Right lobe of liver (tissue), 6 donors: ENCODE results near the gene BNIP2. TPM values are rescaled to one million over a fixed set of nuclear protein-coding genes. Genes with fewer than 3 reads are reported as not detected.
A peak's percentile ranks its signal among the peaks of the same experiment; 100 is the strongest.
"Not testable (repeated sequence)": the region's sequence is repeated elsewhere in the genome, so short reads cannot be mapped to it uniquely, and the experiment has no call there.

Experiments used
- ATAC-seq, 4 donors: fragments of 200-7000 bp; cut with Tn5 transposase; one replicate each; pipeline ENCODE4 v1.9.1; 2020; ENCODE audit warnings: mild to moderate bottlenecking in 4 of 4, moderate library complexity in 4 of 4
- DNase-seq, 3 donors: peaks; one replicate each; pipeline ENCODE4 v3.0.0-alpha.2; 2020
- H3K27ac ChIP-seq, 3 donors: fragments of 200-600 bp; one replicate each; pipeline ENCODE4 v1.8.0; 2022
- H3K27me3 ChIP-seq, 2 donors: fragments of 200-600 bp; one replicate each; pipeline ENCODE4 v1.8.0; 2022
- H3K36me3 ChIP-seq, 4 donors: fragments of 200-600 bp; sonication (generic) in 1 of 4; one replicate each; pipeline versions ENCODE4 v1.5.1 to v1.8.0; 2017 to 2022; ENCODE audit warnings: control low read depth in 1 of 4
- H3K4me1 ChIP-seq, 4 donors: fragments of 200-600 bp; sonication (generic) in 1 of 4; one replicate each; pipeline versions ENCODE4 v1.5.1 to v1.8.0; 2017 to 2022; ENCODE audit warnings: control low read depth in 1 of 4
- H3K4me3 ChIP-seq, 3 donors: fragments of 200-600 bp; one replicate each; pipeline ENCODE4 v1.8.0; 2022
- H3K9me3 ChIP-seq, 4 donors: fragments of 200-600 bp; sonication (generic) in 1 of 4; one replicate each; pipeline versions ENCODE4 v1.5.1 to v1.8.0; 2017 to 2022; ENCODE audit warnings: control low read depth in 1 of 4
- POLR2A ChIP-seq: fragments of 450-650 bp; IDR thresholded peaks from one replicate; pipeline ENCODE4 v1.6.1; 2017; ENCODE audit warnings: antibody characterized with exemption, mild to moderate bottlenecking
- WGBS: methylation state at CpG from one replicate; pipeline ENCODE4 v1.1.6; 2018; ENCODE audit warnings: low coverage, low lambda C conversion rate; ENCODE audit not compliant: insufficient coverage; ENCODE audit errors: missing lambda C conversion rate; 5-methylcytosine and 5-hydroxymethylcytosine counted together
- intact Hi-C, 2 donors: fragments of 100-400 bp; cut with DNase I; formaldehyde crosslinking; loops; one replicate each; pipeline versions ENCODE4 v1.11.2 to v1.14.1; 2022
- total RNA-seq, 6 experiments: library from RNA; depleted of rRNA in 2 of 6; stranded (reverse); fragments of >200 nt in 2 of 6; fragmentation: NEBNext Ultra II Directional in 3 of 6; extraction: Animal tissue kit (Norgen Biotek cat#: 25700) in 3 of 6; gene quantifications; one replicate each; pipeline versions ENCODE4 v1.1.0 to v1.2.4, GENCODE V29; 2016 to 2023
- TF ChIP-seq, protein P1 (sequence below), 4 donors: fragments of 200-600 bp in 3 of 4; fragments of 450-650 bp in 1 of 4; IDR thresholded peaks; one replicate each; pipeline versions ENCODE4 v1.5.1 to v1.8.0; 2016 to 2022; ENCODE audit warnings: antibody characterized with exemption in 4 of 4, mild to moderate bottlenecking in 2 of 4
- donor health status: DM: no; HTN: yes; CAD: no.
- donor health status: DM: no; HTN: no; CAD: no.
- donor health status: DM: no; HTN: no; CAD: no.
- donor health status: DM: no; HTN: yes; CAD: no.
- donor health status: DM: no; HTN: yes; CAD: no.

The BNIP2 gene
- total RNA-seq, 6 experiments from 2014 or later: 23.7 to 54.0 (median 41.0) TPM

DNA sequence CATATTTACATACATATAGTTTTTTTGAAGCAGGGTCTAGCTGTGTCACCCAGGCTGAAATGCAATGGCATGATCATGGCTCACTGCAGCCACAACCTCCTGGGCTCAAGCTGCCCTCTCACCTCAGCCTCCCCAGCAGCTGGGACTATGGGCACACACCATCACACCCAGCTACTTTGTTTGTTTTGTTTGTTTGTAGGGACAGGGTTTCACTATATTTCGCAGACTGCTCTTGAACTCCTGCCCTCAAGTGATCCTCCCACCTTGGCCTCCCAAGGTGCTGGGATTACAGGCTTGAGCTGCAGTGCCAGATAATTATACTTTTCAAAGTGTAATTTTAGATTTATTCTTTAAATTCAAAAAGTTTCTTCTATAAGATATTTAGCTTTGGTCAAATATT is 42.0 kb downstream of the BNIP2 start:
- H3K27me3 ChIP-seq: no peaks in the 10 kb centered on the region
- H3K36me3 ChIP-seq: peaks cover 0 to 39% (median 7%) of the 10 kb centered on the region in 4 donors
- DNase-seq (no peak), ATAC-seq (no peak)
- H3K9me3 ChIP-seq: no peaks in the 10 kb centered on the region
- H3K27ac ChIP-seq: no peak overlapping the region
- H3K4me1 ChIP-seq: no peaks in the 10 kb centered on the region
- H3K4me3 ChIP-seq: no peak overlapping the region
- intact Hi-C loops: no loop called here
- TF ChIP-seq, protein P1, sequence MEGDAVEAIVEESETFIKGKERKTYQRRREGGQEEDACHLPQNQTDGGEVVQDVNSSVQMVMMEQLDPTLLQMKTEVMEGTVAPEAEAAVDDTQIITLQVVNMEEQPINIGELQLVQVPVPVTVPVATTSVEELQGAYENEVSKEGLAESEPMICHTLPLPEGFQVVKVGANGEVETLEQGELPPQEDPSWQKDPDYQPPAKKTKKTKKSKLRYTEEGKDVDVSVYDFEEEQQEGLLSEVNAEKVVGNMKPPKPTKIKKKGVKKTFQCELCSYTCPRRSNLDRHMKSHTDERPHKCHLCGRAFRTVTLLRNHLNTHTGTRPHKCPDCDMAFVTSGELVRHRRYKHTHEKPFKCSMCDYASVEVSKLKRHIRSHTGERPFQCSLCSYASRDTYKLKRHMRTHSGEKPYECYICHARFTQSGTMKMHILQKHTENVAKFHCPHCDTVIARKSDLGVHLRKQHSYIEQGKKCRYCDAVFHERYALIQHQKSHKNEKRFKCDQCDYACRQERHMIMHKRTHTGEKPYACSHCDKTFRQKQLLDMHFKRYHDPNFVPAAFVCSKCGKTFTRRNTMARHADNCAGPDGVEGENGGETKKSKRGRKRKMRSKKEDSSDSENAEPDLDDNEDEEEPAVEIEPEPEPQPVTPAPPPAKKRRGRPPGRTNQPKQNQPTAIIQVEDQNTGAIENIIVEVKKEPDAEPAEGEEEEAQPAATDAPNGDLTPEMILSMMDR (IDR thresholded peaks at IDR 0.05): no peak
- no peak for TF ChIP-seq POLR2A
- WGBS: 33% methylated on average over 1 of the region's 1 CpG

DNA sequence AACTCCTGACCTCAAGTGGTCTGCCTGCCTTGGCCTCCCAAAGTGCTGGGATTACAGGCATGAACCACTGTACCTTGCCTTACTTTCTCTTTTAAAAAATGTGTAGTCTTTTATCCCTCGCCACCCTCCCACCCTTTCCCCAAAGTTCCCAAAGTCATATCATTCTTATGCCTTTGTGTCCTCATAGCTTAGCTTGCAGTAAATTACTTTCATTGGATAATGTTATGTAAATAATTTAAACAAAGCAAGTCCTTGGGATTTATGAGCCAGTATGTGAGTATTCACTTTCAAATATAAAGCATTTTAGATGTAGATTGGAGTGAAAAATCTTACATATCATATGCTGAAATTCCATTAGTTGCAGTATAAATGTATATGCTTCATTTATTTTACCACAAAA is 42.8 kb downstream of the BNIP2 start:
- Histone ChIP-seq H3K4me3 (no peak overlapping the region), H3K27me3 (no peaks in the 10 kb centered on the region), H3K9me3 (no peaks in the 10 kb centered on the region), H3K27ac (no peak overlapping the region), H3K36me3 (peaks cover 0 to 38% (median 5%) of the 10 kb centered on the region in 4 donors), H3K4me1 (no peaks in the 10 kb centered on the region)
- TF ChIP-seq, protein P1 (IDR thresholded peaks at IDR 0.05): no peak
- no peak for TF ChIP-seq POLR2A
- intact Hi-C loops: no loop called here
- DNase-seq: no peak
- ATAC-seq: no peak
- WGBS: 93% methylated on average over 1 of the region's 1 CpG

DNA sequence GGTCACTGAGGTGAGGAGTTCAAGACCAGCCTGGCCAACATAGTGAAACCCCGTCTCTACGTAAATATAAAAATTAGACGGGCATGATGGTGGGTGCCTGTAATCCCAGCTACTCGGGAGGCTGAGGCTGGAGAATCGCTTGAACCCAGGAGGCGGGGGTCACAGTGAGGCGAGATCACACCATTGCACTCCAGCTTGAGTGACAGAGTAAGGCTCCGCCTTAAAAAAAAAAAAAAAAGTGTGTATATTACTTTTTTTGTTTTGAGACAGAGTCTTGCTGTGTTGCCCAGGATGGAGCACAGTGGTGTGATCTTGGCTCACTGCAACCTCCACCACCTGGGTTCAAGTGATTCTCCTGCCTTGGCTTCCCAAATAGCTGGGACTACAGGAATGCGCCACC is 43.3 kb downstream of the BNIP2 start:
- WGBS: 96% methylated on average over 5 of the region's 9 CpGs
- peaks cover 0 to 38% (median 4%) of the 10 kb centered on the region in 4 donors for H3K36me3 ChIP-seq
- H3K27me3 ChIP-seq, H3K27ac ChIP-seq, H3K4me1 ChIP-seq, H3K9me3 ChIP-seq, ATAC-seq, DNase-seq, intact Hi-C loops, H3K4me3 ChIP-seq: not testable (repeated sequence)

DNA sequence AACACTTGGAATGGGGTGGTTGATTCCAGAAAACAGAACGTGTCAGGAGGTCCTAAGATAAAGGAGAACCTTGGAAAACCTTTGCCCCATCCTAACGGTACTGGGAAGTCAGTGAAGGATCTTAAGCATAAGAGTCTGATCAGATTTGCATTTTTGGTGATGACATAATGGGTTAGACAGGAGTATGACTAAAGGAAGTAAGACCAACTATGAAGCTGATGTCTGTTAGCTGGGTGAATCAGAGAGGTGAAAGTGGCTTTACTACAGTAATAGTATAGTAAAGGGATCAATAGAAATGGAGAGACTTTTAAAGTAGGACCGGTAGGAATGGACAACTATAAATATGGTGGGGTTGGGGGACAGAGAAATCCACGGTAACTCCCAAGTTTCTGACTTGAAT is 44.4 kb downstream of the BNIP2 start:
- H3K4me3 ChIP-seq: no peak overlapping the region
- intact Hi-C loops: no loop called here
- no peaks in the 10 kb centered on the region for H3K4me1 ChIP-seq
- no peak overlapping the region for H3K27ac ChIP-seq
- no peak for TF ChIP-seq POLR2A
- TF ChIP-seq, protein P1 (IDR thresholded peaks at IDR 0.05): no peak
- 77% methylated on average over 3 of the region's 4 CpGs for WGBS
- DNase-seq: no peak
- peaks cover 0 to 35% (median 7%) of the 10 kb centered on the region in 4 donors for H3K36me3 ChIP-seq
- H3K27me3 ChIP-seq: no peaks in the 10 kb centered on the region
- no peaks in the 10 kb centered on the region for H3K9me3 ChIP-seq
- ATAC-seq: no peak

DNA sequence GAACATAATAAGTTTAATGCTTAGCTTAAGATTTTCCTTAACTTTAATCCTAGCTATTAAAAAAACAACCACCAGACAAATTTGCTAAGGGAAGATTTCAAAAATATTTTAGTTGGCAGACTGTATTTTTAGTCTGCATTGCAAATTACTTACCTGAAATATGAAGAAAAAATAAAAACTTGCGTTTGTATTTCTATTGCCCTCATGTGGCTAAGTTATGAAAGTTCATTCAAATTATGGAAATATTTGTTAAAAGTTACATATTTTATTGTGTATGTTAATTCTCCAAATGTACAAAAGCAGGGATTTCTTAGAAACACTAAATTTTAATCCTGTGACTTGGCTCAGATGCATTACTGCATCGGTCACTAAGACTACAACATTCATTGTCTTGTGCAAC is 46.8 kb downstream of the BNIP2 start:
- Histone ChIP-seq H3K36me3 (peaks cover 0 to 42% (median 6%) of the 10 kb centered on the region in 4 donors), H3K27ac (no peak overlapping the region)

DNA sequence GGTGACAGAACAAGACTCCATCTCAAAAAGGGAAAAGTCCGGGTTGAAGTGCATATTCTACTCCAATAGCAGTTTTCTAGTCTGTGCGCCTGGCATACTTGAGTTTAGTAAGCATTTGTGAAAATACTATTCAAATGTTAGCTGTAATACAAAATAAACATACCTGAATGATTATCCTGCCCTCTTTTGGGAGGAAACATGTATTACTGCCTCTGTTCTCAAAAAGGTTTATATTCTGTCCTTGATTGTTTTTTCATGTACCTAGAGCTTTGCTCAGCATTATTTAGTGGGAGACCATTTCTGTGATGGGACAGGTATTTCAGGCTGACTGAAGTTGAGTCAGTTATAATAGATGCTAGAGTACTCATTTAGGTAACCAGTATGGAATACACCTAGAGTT is 51.6 kb downstream of the BNIP2 start:
- H3K27ac ChIP-seq, H3K9me3 ChIP-seq, H3K4me1 ChIP-seq, H3K27me3 ChIP-seq, ATAC-seq, DNase-seq, H3K4me3 ChIP-seq, intact Hi-C loops: not testable (repeated sequence)
- WGBS: 92% methylated on average over 2 of the region's 2 CpGs
- H3K36me3 ChIP-seq: peaks cover 0 to 30% (median 4%) of the 10 kb centered on the region in 4 donors

More for the DNA sequence above, 46.8 kb downstream of the BNIP2 start:
- no peak overlapping the region for H3K4me3 ChIP-seq
- H3K9me3 ChIP-seq: no peaks in the 10 kb centered on the region
- TF ChIP-seq, protein P1 (IDR thresholded peaks at IDR 0.05): peak in 1 of 4 donors; percentile 5
- no peak for TF ChIP-seq POLR2A
- H3K27me3 ChIP-seq: no peaks in the 10 kb centered on the region
- DNase-seq (no peak), ATAC-seq (no peak)
- intact Hi-C loops: no loop called here
- H3K4me1 ChIP-seq: no peaks in the 10 kb centered on the region
- WGBS: 77% methylated on average over 2 of the region's 2 CpGs
